Dendritic cell treated with granulocyte-macrophage colony-stimulating factor and Interleukin-4, amounts not matched to agents 40 ng/mL and 50 ng/mL, for 4 days (primary cell): Measurements from ENCODE around the gene IRAK4.

Experiments used
- H3K27ac Mint-ChIP-seq: one replicate; pipeline ENCODE4 v1.8.0; 2022; ENCODE audit warnings: mild to moderate bottlenecking, mixed read lengths
- H3K27me3 Mint-ChIP-seq: one replicate; pipeline ENCODE4 v1.8.0; 2022; ENCODE audit warnings: mild to moderate bottlenecking, mixed read lengths
- H3K36me3 Mint-ChIP-seq: one replicate; pipeline ENCODE4 v1.8.0; 2022; ENCODE audit warnings: low read depth, mixed read lengths
- H3K4me1 Mint-ChIP-seq: one replicate; pipeline ENCODE4 v1.8.0; 2022; ENCODE audit warnings: low read depth, mixed read lengths
- H3K4me3 Mint-ChIP-seq: one replicate; pipeline ENCODE4 v1.8.0; 2022; ENCODE audit warnings: mild to moderate bottlenecking, moderate library complexity, mixed read lengths
- H3K9me3 Mint-ChIP-seq: one replicate; pipeline ENCODE4 v1.8.0; 2022; ENCODE audit warnings: mixed read lengths
- intact Hi-C: fragments of 100-400 bp; cut with micrococcal nuclease; formaldehyde crosslinking; loops from one replicate; pipeline ENCODE4 v1.15.0; 2022

Gene IRAK4

DNA sequence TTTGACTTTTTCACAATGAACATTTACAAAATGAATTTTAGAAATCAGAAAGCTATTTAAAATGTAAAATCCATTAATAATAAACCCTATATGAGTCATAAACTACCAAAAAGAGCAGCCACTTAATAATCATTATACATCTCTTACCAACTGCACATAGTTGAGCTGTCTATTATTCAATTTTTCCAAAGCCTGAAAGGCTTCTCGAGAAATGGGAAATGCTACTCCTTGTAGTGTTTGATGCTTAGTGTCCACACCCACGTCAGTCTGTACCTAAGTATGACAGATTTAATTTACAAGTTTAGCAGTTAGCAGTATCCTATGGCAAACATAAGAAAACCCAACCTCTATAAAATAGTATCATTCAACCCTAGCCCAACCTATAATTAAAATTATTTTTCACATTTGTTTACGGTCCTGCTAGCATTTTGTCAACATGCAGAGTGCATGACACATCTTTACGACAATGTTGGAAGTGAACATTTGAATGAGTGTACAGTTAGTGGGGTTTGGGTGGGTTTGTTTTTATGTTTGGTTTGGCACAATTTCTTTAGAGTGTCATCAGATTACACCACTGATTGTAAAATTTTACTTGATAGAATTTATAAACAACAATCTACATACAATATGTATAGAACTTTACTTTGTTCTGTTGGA lies 38.9 kb downstream of the IRAK4 start:
- intact Hi-C loops = no loop called here
- H3K9me3 Mint-ChIP-seq = no peaks in the 10 kb centered on the region
- H3K36me3 Mint-ChIP-seq = peaks cover 48% of the 10 kb centered on the region
- no peaks in the 10 kb centered on the region for H3K27me3 Mint-ChIP-seq
- H3K27ac Mint-ChIP-seq = no peak overlapping the region
- H3K4me3 Mint-ChIP-seq = no peak overlapping the region
- H3K4me1 Mint-ChIP-seq = no peaks in the 10 kb centered on the region

GRCh38 chr12:43805149-43805859 lies 46.6 kb downstream of the IRAK4 start:
- Mint-ChIP-seq H3K27me3 (peaks cover 3% of the 10 kb centered on the region), H3K4me3 (peak overlapping the region; percentile 100), H3K9me3 (no peaks in the 10 kb centered on the region), H3K4me1 (peaks cover 22% of the 10 kb centered on the region), H3K36me3 (peaks cover 31% of the 10 kb centered on the region), H3K27ac (peak overlapping the region; percentile 99)
- intact Hi-C loops = loop anchor here (1.0 kb wide), 1 partner anchor 46 kb away; no protein-coding TSS in a partner anchor

- intact Hi-C loops = loop anchor here (1.0 to 2.0 kb wide), 3 partner anchors 30 to 77 kb away; partner anchors contain the start of gene TMEM117
- peaks cover 5% of the 10 kb centered on the region for H3K27me3 Mint-ChIP-seq
- H3K4me3 Mint-ChIP-seq = peak within 1 kb of the TSS; percentile 100
- H3K4me1 Mint-ChIP-seq = peaks cover 22% of the 10 kb centered on the region
- peak within 1 kb of the TSS; percentile 99 for H3K27ac Mint-ChIP-seq
- peaks cover 23% of the 10 kb centered on the region for H3K36me3 Mint-ChIP-seq
- no peaks in the 10 kb centered on the region for H3K9me3 Mint-ChIP-seq
Measured at GRCh38 chr12:43805860-43806736, 47.3 kb downstream of the IRAK4 start, which contains the start of gene TWF1. Gene TWF1, minus strand, starts transcription at chr12:43806317. Its CDS starts 72 bp downstream, at chr12:43806245.

DNA sequence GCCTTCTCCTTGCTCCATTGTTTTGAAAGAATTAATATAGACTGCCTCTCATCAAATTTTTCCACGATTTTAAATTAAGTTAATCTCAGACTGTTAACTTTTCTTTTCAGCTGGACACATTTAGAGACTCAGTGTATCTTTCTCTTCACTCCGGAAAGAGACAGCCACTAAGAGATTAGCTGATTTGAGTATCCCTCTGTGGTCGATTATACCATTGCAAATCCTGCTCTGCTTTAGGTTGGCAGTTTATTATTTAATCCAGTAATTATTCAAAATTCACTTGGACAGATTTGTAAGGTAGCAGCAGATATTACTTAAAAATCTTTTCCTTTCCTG lies 48.0 kb downstream of the IRAK4 start:
- peaks cover 22% of the 10 kb centered on the region for H3K4me1 Mint-ChIP-seq

GRCh38 chr12:43807386-43807785 lies 48.6 kb downstream of the IRAK4 start:
- peaks cover 20% of the 10 kb centered on the region for H3K36me3 Mint-ChIP-seq
- no peak overlapping the region for H3K4me3 Mint-ChIP-seq
- H3K27ac Mint-ChIP-seq = peak overlapping the region; percentile 99
- peaks cover 22% of the 10 kb centered on the region for H3K4me1 Mint-ChIP-seq
- peaks cover 15% of the 10 kb centered on the region for H3K27me3 Mint-ChIP-seq
- intact Hi-C loops = loop anchor here (2.0 kb wide), 1 partner anchor 75 kb away; no protein-coding TSS in a partner anchor
- H3K9me3 Mint-ChIP-seq = no peaks in the 10 kb centered on the region

More for the DNA sequence above, 48.0 kb downstream of the IRAK4 start:
- Mint-ChIP-seq H3K9me3 (no peaks in the 10 kb centered on the region), H3K36me3 (peaks cover 20% of the 10 kb centered on the region), H3K27me3 (peaks cover 10% of the 10 kb centered on the region), H3K27ac (peak overlapping the region; percentile 99), H3K4me3 (peak overlapping the region; percentile 100)
- intact Hi-C loops = loop anchor here (1.0 to 2.0 kb wide), 2 partner anchors 30 to 76 kb away; partner anchors contain the start of gene TMEM117

- H3K27ac Mint-ChIP-seq = no peak overlapping the region
- peaks cover 5% of the 10 kb centered on the region for H3K4me1 Mint-ChIP-seq
- H3K27me3 Mint-ChIP-seq = peaks cover 36% of the 10 kb centered on the region
- no peaks in the 10 kb centered on the region for H3K36me3 Mint-ChIP-seq
- no peak overlapping the region for H3K4me3 Mint-ChIP-seq
- H3K9me3 Mint-ChIP-seq = no peaks in the 10 kb centered on the region
- intact Hi-C loops = no loop called here
Measured at GRCh38 chr12:43812057-43812456, 53.3 kb downstream of the IRAK4 start.

GRCh38 chr12:43812926-43813325 lies 54.2 kb downstream of the IRAK4 start:
- Mint-ChIP-seq H3K36me3 (no peaks in the 10 kb centered on the region), H3K27ac (no peak overlapping the region)
- intact Hi-C loops = no loop called here

GRCh38 chr12:43815416-43815815 lies 56.7 kb downstream of the IRAK4 start:
- peaks cover 37% of the 10 kb centered on the region for H3K27me3 Mint-ChIP-seq
- no peak overlapping the region for H3K4me3 Mint-ChIP-seq
- no peaks in the 10 kb centered on the region for H3K9me3 Mint-ChIP-seq

More at GRCh38 chr12:43812926-43813325, 54.2 kb downstream of the IRAK4 start:
- H3K27me3 Mint-ChIP-seq = peaks cover 36% of the 10 kb centered on the region
- no peaks in the 10 kb centered on the region for H3K4me1 Mint-ChIP-seq
- H3K9me3 Mint-ChIP-seq = no peaks in the 10 kb centered on the region
- H3K4me3 Mint-ChIP-seq = no peak overlapping the region

DNA sequence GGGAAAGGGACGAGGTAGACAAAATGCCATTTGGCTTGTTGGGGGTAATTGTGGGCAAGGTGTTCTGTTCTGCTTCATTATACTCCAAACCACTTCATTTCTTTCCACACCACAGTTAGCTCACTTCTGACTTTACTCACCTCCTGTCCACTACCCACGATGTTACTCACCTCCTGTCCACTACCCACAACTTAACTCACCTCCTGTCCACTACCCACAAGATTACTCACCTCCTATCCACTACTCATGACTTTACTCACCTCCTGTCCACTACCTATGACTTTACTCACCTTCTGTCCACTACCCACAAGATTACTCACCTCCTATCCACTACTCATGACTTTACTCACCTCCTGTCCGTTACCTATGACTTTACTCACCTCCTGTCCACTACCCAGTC lies 57.4 kb downstream of the IRAK4 start:
- H3K4me3 Mint-ChIP-seq = no peak overlapping the region
- no peaks in the 10 kb centered on the region for H3K4me1 Mint-ChIP-seq
- no peak overlapping the region for H3K27ac Mint-ChIP-seq
- intact Hi-C loops = no loop called here
- no peaks in the 10 kb centered on the region for H3K9me3 Mint-ChIP-seq
- peaks cover 35% of the 10 kb centered on the region for H3K27me3 Mint-ChIP-seq
- H3K36me3 Mint-ChIP-seq = no peaks in the 10 kb centered on the region

More at GRCh38 chr12:43815416-43815815, 56.7 kb downstream of the IRAK4 start:
- no peaks in the 10 kb centered on the region for H3K4me1 Mint-ChIP-seq
- intact Hi-C loops = no loop called here
- H3K36me3 Mint-ChIP-seq = no peaks in the 10 kb centered on the region
- H3K27ac Mint-ChIP-seq = no peak overlapping the region

GRCh38 chr12:43824207-43824775 lies 65.5 kb downstream of the IRAK4 start:
- Mint-ChIP-seq H3K27me3 (peaks cover 22% of the 10 kb centered on the region), H3K4me3 (no peak overlapping the region), H3K27ac (no peak overlapping the region), H3K9me3 (no peaks in the 10 kb centered on the region), H3K36me3 (no peaks in the 10 kb centered on the region), H3K4me1 (no peaks in the 10 kb centered on the region)
- intact Hi-C loops = no loop called here

GRCh38 chr12:43826681-43827080 lies 67.9 kb downstream of the IRAK4 start:
- intact Hi-C loops = no loop called here
- Mint-ChIP-seq H3K4me1 (peaks cover under 1% of the 10 kb centered on the region), H3K9me3 (no peaks in the 10 kb centered on the region), H3K4me3 (no peak overlapping the region), H3K27ac (no peak overlapping the region), H3K36me3 (no peaks in the 10 kb centered on the region), H3K27me3 (peaks cover 33% of the 10 kb centered on the region)

- Mint-ChIP-seq H3K27ac (no peak overlapping the region), H3K9me3 (no peaks in the 10 kb centered on the region), H3K27me3 (peaks cover 33% of the 10 kb centered on the region), H3K36me3 (no peaks in the 10 kb centered on the region), H3K4me1 (peaks cover 5% of the 10 kb centered on the region), H3K4me3 (no peak overlapping the region)
- intact Hi-C loops = no loop called here
Measured at GRCh38 chr12:43827093-43827492, 68.3 kb downstream of the IRAK4 start.

DNA sequence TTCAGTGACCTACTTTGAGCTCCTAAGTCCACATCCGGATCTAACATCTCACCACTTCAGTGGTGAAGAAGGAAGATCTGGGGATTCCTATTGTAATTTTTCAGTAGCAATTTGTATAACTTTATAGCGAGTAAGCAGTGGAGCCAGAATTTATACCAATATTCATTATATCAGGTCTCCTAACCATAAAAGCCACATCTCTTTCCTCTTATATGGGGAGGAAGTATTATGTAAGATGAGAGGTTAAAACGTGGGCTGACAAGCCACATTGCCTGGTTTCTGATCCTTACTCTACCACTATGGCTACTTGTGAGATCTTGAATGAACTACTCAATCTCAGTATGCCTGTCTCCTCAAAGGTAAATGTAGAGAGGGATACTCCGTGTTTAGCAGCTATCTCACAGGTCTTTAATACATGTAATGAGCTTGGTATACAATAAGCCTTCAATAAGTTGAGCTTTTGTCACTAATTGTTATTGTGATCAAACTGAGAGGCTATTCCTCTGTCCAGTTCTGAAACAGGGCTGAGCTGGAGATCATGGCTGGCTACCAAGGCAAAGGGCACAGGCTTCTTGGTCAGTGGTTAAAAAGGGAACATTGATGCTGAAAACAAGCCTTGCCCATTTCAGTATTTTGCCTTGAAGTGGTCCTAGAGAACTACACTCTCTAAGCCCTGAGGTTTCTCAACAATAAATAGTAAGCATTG lies 73.9 kb downstream of the IRAK4 start:
- Mint-ChIP-seq H3K4me1 (peaks cover 19% of the 10 kb centered on the region), H3K36me3 (no peaks in the 10 kb centered on the region), H3K27ac (no peak overlapping the region), H3K9me3 (no peaks in the 10 kb centered on the region), H3K4me3 (no peak overlapping the region), H3K27me3 (peaks cover 43% of the 10 kb centered on the region)
- intact Hi-C loops = no loop called here
